ENCODE results near the gene TRMT44.

Gene TRMT44

GRCh38 chr4:8495803-8496202 is 55.2 kb downstream of the TRMT44 start:
- H3K9me3 ChIP-seq (ENCODE audit: low read depth, low read length): no peaks in the 10 kb centered on the region
- H3K27ac ChIP-seq: no peak overlapping the region
- H3K4me3 ChIP-seq: no peak overlapping the region
- TF ChIP-seq FOXP2 (optimal IDR thresholded peaks at IDR 0.05; ENCODE audit: control extremely low read depth, extremely low read length, insufficient read depth) (no peak), EZH2 (IDR thresholded peaks at IDR 0.05) (no peak), POLR2AphosphoS5 (IDR thresholded peaks at IDR 0.05; ENCODE audit: borderline replicate concordance, low read depth, low read length) (no peak)
- H3K36me3 ChIP-seq (ENCODE audit: insufficient read depth, low read length): no peaks in the 10 kb centered on the region
- no peak for DNase-seq (ENCODE audit: low read depth, low spot score)
- H3K9ac ChIP-seq (ENCODE audit: insufficient read length): no peak overlapping the region

GRCh38 chr4:8497762-8498161 is 57.2 kb downstream of the TRMT44 start:
- TF ChIP-seq FOXP2 (optimal IDR thresholded peaks at IDR 0.05; ENCODE audit: control extremely low read depth, extremely low read length, insufficient read depth) (no peak), EZH2 (IDR thresholded peaks at IDR 0.05) (no peak), POLR2AphosphoS5 (IDR thresholded peaks at IDR 0.05; ENCODE audit: borderline replicate concordance, low read depth, low read length) (no peak)
- Histone ChIP-seq H3K27ac (no peak overlapping the region), H3K9ac (ENCODE audit: insufficient read length) (no peak overlapping the region), H3K4me3 (no peak overlapping the region), H3K9me3 (ENCODE audit: low read depth, low read length) (no peaks in the 10 kb centered on the region), H3K36me3 (ENCODE audit: insufficient read depth, low read length) (no peaks in the 10 kb centered on the region)
- no peak for DNase-seq (ENCODE audit: low read depth, low spot score)

DNA sequence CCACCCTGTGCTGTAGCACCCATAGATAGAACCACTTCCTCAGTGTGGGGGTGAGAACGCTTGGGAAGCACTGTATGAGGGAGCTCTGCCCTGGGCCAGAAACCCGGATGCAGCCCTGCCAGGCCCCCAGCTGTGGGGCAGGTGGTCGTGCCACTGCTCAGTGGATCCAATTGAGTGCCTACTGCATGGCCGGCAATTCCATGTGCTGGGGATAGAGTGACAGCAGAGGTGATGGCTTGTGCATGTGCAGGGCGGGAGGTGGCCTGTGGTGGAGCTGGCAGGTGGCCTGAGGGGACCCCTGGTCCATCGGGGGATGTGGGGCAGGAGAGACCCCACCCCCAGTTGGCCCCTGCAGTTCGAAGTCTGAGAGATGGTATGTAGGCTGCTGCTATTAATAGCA is 60.4 kb downstream of the TRMT44 start:
- no peak for DNase-seq (ENCODE audit: low read depth, low spot score)
- no peaks in the 10 kb centered on the region for H3K9me3 ChIP-seq (ENCODE audit: low read depth, low read length)
- H3K36me3 ChIP-seq (ENCODE audit: insufficient read depth, low read length): no peaks in the 10 kb centered on the region

GRCh38 chr4:8501781-8502180 is 61.2 kb downstream of the TRMT44 start:
- H3K27ac ChIP-seq: no peak overlapping the region
- H3K9ac ChIP-seq (ENCODE audit: insufficient read length): no peak overlapping the region
- no peak overlapping the region for H3K4me3 ChIP-seq
- no peaks in the 10 kb centered on the region for H3K36me3 ChIP-seq (ENCODE audit: insufficient read depth, low read length)
- TF ChIP-seq POLR2AphosphoS5 (IDR thresholded peaks at IDR 0.05; ENCODE audit: borderline replicate concordance, low read depth, low read length) (no peak), EZH2 (IDR thresholded peaks at IDR 0.05) (no peak), FOXP2 (optimal IDR thresholded peaks at IDR 0.05; ENCODE audit: control extremely low read depth, extremely low read length, insufficient read depth) (no peak)
- H3K9me3 ChIP-seq (ENCODE audit: low read depth, low read length): no peaks in the 10 kb centered on the region
- DNase-seq (ENCODE audit: low read depth, low spot score): no peak

More for the DNA sequence above, 60.4 kb downstream of the TRMT44 start:
- TF ChIP-seq EZH2 (IDR thresholded peaks at IDR 0.05): no peak
- no peak for TF ChIP-seq POLR2AphosphoS5 (IDR thresholded peaks at IDR 0.05; ENCODE audit: borderline replicate concordance, low read depth, low read length)
- no peak for TF ChIP-seq FOXP2 (optimal IDR thresholded peaks at IDR 0.05; ENCODE audit: control extremely low read depth, extremely low read length, insufficient read depth)
- Histone ChIP-seq H3K27ac (no peak overlapping the region), H3K9ac (ENCODE audit: insufficient read length) (no peak overlapping the region), H3K4me3 (no peak overlapping the region)

DNA sequence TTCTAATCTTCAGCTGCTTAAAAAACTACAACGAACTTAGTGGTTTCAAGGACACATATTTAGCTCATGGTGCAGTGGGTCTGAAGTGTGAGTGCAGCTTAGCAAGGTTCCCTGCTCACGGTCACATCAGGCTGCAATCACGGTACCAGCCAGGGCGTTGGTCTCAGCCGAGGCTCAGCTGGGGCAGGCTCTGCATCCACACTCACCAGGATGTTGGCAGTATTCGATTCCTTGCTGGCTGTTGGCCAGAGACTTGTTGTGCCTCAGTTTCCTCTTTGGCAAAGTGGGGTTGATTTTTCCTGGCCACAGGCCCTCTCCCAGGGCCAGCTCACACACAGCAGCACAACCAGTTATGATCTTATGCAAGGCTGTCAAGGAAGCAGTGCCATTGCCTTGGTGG is 61.8 kb downstream of the TRMT44 start:
- TF ChIP-seq POLR2AphosphoS5 (IDR thresholded peaks at IDR 0.05; ENCODE audit: borderline replicate concordance, low read depth, low read length) (no peak), FOXP2 (optimal IDR thresholded peaks at IDR 0.05; ENCODE audit: control extremely low read depth, extremely low read length, insufficient read depth) (no peak)
- DNase-seq (ENCODE audit: low read depth, low spot score): no peak
- no peaks in the 10 kb centered on the region for H3K36me3 ChIP-seq (ENCODE audit: insufficient read depth, low read length)
- H3K27ac ChIP-seq: no peak overlapping the region
- H3K9me3 ChIP-seq (ENCODE audit: low read depth, low read length): no peaks in the 10 kb centered on the region
- no peak overlapping the region for H3K9ac ChIP-seq (ENCODE audit: insufficient read length)
- H3K4me3 ChIP-seq: no peak overlapping the region

GRCh38 chr4:8502836-8503585 is 62.4 kb downstream of the TRMT44 start:
- Histone ChIP-seq H3K4me3 (no peak overlapping the region), H3K27ac (no peak overlapping the region), H3K9me3 (ENCODE audit: low read depth, low read length) (no peaks in the 10 kb centered on the region), H3K36me3 (ENCODE audit: insufficient read depth, low read length) (no peaks in the 10 kb centered on the region), H3K9ac (ENCODE audit: insufficient read length) (no peak overlapping the region)
- DNase-seq (ENCODE audit: low read depth, low spot score): no peak
- TF ChIP-seq FOXP2 (optimal IDR thresholded peaks at IDR 0.05; ENCODE audit: control extremely low read depth, extremely low read length, insufficient read depth) (no peak), EZH2 (IDR thresholded peaks at IDR 0.05) (no peak), POLR2AphosphoS5 (IDR thresholded peaks at IDR 0.05; ENCODE audit: borderline replicate concordance, low read depth, low read length) (no peak)

GRCh38 chr4:8503801-8504200 is 63.2 kb downstream of the TRMT44 start:
- Histone ChIP-seq H3K9ac (ENCODE audit: insufficient read length) (no peak overlapping the region), H3K4me3 (no peak overlapping the region), H3K36me3 (ENCODE audit: insufficient read depth, low read length) (no peaks in the 10 kb centered on the region), H3K9me3 (ENCODE audit: low read depth, low read length) (no peaks in the 10 kb centered on the region), H3K27ac (no peak overlapping the region)
- DNase-seq (ENCODE audit: low read depth, low spot score): no peak
- TF ChIP-seq FOXP2 (optimal IDR thresholded peaks at IDR 0.05; ENCODE audit: control extremely low read depth, extremely low read length, insufficient read depth): no peak

- Histone ChIP-seq H3K9ac (ENCODE audit: insufficient read length) (no peak overlapping the region), H3K4me3 (no peak overlapping the region), H3K36me3 (ENCODE audit: insufficient read depth, low read length) (no peaks in the 10 kb centered on the region), H3K9me3 (ENCODE audit: low read depth, low read length) (no peaks in the 10 kb centered on the region), H3K27ac (no peak overlapping the region)
- TF ChIP-seq POLR2AphosphoS5 (IDR thresholded peaks at IDR 0.05; ENCODE audit: borderline replicate concordance, low read depth, low read length) (no peak), EZH2 (IDR thresholded peaks at IDR 0.05) (no peak), FOXP2 (optimal IDR thresholded peaks at IDR 0.05; ENCODE audit: control extremely low read depth, extremely low read length, insufficient read depth) (no peak)
- DNase-seq (ENCODE audit: low read depth, low spot score): no peak
Observed at GRCh38 chr4:8504279-8505007, 63.9 kb downstream of the TRMT44 start.
